HG02610 (cell line): Measurements from ENCODE around the gene EDRF1.
"Not testable (repeated sequence)": the region's sequence is repeated elsewhere in the genome, so short reads cannot be mapped to it uniquely, and the experiment has no call there.

Experiments
- ATAC-seq: cut with Tn5 transposase; IDR thresholded peaks from one replicate; pipeline ENCODE4 v1.9.1; 2021; ENCODE audit warnings: mild to moderate bottlenecking, moderate library complexity; ENCODE audit not compliant: unreplicated experiment

EDRF1 gene

GRCh38 chr10:125719173-125720001 is at the start of gene EDRF1:
Gene EDRF1, plus strand, starts transcription at chr10:125719709. Its CDS starts 99 bp downstream, at chr10:125719808.
- peak; percentile 91 for ATAC-seq

DNA sequence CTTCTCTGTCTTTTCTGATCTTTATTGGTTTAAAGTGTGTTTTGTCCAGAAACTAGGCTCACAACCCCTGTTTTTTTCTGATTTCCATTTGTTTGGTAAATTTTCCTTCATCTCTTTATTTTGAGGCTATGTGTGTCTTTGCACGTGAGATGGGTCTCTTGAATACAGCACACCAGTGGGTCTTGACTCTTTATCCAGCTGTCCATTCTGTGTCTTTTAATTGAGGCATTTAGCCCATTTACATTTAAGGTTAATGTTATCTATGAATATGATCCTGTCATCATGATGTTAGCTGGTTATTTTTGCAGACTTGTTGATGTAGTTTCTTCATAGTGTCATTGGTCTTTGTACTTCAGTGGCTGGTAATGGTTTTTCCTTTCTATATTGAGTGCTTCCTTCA is 46.6 kb upstream of the EDRF1 start:
- no peak for ATAC-seq

DNA sequence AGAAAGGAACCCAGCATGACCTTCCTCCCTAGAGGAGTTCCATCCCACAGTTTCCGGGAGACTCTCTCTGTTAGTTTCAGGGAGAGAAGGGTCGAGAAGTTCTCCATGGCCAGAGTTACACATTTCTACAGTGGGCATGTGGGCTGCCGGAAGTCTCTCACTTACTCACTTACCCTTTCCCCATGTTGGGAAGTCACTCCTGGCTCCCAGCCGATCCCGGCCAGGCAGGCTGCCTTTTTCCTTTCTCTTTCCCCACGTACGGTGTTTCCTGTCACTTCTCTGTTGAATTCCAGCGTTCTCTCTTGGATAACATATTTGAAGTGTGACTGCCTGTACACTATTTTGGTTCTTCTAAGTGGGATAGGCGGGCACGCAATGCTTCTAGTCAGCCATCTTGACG is 40.1 kb upstream of the EDRF1 start:
- no peak for ATAC-seq

- ATAC-seq, result no peak
These were observed 36.4 kb upstream of the EDRF1 start, which contains the start of gene TEX36 for GRCh38 chr10:125683063-125683462. Gene TEX36, minus strand, starts transcription at chr10:125683163. Its CDS starts 174 bp downstream, at chr10:125682989.

DNA sequence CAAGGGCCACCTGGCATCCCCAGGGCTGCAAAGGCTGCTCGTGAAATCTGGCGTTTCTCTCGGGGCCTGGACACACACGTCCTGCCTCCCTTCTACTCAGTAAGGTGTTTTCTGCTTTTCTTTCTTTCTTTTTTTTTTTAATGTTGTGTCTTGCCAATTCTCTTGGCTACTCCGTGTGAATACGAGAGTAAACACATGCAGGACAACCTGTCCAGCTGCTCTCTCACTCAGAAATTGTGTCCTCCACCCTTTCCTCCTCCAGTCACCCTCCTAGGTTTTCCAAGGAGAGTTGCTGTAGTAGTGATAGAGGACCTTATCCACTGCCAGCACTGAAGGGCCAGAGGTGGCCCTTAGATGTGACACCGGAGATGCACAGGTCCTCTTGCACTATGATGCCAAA is 35.7 kb upstream of the EDRF1 start:
- ATAC-seq, result no peak

DNA sequence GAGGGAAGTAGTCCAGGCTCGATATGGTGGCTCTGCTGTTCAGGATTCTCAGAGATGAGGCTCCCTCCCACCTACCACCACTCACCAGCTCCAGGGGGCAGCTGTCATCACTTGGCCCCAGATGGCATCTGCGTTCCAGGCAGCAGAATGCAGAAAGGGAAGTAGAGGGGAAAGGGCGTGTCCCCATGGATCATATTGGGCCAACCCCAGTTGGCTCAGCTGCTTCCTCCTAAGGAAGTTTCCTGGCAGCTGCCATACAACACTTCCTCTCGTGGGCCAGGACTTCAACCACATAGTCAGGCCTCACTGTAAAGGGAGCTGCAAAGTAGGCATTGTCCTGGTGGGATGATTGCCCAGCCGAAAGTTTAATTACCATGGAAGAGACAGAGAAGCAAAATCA is 34.9 kb upstream of the EDRF1 start:
- no peak for ATAC-seq

DNA sequence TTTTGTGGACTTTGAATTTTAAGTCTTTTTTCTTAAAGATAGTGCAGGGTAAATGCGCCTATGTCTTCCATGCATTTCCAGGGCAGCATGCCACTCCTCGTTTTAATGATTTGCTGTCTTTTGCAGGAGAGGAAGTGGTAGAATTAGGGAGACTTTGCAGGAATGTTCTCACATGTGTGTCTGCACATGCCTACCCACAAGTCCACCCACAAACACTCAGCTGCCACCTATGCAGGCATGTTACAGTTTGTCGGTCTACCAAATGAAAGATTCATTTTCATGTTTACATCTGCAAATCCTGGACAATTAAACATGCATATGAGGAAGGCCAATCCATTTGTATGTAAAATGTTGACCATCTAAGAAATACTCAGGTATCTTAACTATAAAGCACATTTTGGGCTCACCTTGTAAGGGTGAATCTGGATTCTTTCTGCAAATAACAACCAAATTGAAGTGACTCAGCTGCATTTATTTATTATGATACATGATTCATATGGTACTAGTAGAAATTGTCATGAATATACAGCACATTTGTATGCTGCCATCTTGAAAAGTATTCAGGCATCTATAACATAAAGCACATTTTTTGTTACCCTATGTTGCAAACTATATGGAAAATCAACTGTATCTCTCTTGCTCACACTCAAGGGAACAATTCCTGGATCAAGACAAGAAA is 31.9 kb upstream of the EDRF1 start:
- no peak for ATAC-seq

- ATAC-seq, result no peak
These were observed 29.4 kb upstream of the EDRF1 start for GRCh38 chr10:125689955-125690569.

DNA sequence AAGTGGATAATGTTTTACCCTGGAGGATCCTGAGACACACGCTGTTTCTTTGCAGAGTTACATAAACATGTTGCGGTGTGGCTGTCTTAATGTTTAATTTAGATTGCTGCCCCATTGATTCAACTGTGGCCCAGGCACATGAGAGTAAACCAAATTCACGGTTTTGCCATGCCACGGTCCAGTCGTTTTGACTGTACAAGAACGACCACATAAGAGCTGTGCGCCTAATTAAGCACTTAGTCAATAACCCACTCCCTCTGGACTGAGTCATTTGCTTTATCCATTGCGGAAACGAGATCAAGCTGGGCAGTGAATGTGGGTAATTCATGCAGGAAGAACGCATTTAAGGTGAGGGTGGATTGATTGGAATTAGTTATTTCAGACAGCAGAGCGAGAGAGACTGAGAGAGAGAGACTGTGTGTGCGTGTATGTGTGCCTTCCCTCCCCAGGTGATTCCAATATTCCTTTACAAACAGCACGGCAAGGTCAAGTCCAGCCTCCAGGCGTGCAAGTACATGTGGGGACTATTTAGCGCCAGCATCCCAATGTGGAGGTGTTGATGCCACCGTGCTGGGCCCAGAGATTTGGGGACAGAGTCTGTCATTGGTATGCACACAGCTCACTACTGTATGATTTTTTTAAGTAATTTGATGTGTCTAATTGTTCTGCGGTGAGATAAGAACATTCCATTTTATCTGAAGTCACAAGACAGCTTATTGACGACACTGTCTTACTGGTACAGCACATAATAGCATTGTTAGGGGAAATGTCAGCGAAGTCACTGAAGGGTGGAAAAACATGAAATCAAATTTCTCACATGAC is 28.1 kb upstream of the EDRF1 start:
- no peak for ATAC-seq

- ATAC-seq, result no peak
These were observed 27.3 kb upstream of the EDRF1 start for GRCh38 chr10:125692196-125692595.

- no peak for ATAC-seq
These were observed 26.6 kb upstream of the EDRF1 start for GRCh38 chr10:125692601-125693523.

GRCh38 chr10:125693524-125693847 is 26.0 kb upstream of the EDRF1 start:
- no peak for ATAC-seq

- ATAC-seq, result no peak
These were observed 24.6 kb upstream of the EDRF1 start for GRCh38 chr10:125694883-125695282.

DNA sequence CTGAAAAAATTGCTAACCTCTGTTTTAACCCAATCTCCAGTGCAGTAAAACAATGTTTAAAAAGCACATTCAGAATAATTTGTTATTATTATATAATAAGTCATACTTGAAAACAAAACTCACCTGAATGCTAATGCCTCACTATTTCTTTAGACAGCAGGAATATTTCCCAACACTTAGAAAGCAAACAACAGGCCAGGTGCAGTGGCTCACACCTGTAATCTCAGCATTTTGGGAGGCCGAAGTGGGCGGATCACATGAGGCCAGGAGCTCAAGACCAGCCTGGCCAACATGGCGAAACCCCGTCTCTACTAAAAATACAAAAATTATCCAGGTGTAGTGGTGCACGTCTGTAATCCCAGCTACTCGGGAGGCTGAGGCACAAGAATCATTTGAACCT is 22.6 kb upstream of the EDRF1 start:
- ATAC-seq, result not testable (repeated sequence)

- ATAC-seq, result no peak
These were observed 21.0 kb upstream of the EDRF1 start for GRCh38 chr10:125698481-125698998.

DNA sequence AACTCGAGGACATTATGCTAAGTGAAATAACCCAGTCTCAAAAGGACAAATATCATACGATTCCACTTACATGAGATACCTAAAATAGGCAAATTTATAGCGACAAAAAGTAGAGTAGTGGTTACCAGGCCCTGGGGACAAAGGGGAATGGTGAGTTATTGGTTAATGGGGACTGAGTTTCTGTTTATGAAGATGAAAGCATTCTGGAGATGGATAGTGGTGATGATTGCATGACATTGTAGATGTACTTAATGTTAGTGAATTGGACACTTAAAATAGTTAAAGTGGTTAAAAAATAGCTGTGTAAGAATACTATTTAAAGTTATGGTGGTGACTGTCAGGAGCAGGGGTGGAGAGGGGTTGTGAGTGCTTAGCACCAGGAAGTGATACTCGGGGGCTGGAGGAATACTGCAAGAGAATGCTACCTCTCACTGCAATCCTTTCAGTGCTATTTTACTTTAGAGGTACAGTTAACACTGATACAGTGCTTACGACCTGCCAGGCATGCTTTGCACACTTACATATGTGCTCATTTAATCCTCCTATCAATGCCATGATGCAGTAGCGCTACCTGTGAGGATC is 19.9 kb upstream of the EDRF1 start:
- no peak for ATAC-seq

- no peak for ATAC-seq
These were observed 19.1 kb upstream of the EDRF1 start for GRCh38 chr10:125700355-125700911.

DNA sequence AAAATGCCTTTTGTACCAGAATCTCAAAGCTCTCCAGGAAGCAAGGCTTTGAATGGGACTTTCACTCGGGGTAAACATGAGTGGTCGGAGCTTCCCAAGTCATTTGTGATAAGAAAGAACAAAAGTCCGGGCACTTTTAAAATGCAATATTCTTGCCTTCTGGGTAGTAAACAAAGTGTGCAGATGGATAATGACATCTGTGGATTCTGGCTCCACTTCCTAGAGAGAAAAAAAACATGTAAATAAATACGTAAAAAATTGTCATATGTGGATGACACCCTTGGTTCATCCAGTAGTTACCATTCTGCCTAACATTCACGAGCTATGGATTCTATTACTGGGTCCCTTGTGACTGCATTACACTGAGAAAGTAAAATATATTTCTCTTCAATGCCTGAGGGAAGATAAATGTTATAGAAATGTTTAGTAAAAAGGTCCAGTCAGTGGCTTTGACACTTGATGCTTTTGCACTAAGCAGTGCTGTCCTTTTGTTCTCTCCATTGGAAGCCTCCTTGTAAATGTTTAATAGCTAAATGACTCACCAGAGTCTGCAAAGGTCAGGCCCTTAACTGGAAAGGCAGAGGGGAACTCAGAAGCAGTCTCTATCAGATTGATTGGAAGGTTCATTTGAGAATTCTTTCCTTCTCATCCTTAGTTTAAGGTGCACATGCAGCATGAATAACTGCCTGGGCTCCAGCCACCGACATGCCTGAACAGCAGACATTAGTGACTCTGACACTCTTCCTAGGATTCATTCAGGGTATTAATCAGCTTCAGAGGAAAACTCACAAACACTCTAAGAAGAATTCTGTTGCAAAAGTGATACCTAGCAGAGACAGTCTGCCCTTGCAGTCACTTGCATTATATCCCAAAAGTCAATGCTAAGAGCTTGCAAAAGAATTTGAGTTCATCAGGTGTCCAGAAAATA is 11.7 kb upstream of the EDRF1 start:
- ATAC-seq, result no peak
